Measurements from ENCODE around the gene CLEC16A. TPM values are rescaled to one million over a fixed set of nuclear protein-coding genes. Genes with fewer than 3 reads are reported as not detected.

Gene CLEC16A
- total RNA-seq, 4 donors from 2014 or later, result 24.5 to 33.0 (median 29.3) TPM

GRCh38 chr16:11149011-11149616 lies 204.8 kb downstream of the CLEC16A start:
- Histone ChIP-seq H3K9me3 (no peaks in the 10 kb centered on the region), H3K4me3 (no peak overlapping the region), H3K27ac (no peak overlapping the region), H3K4me1 (peaks cover 18 to 19% of the 10 kb centered on the region in 2 donors), H3K27me3 (no peaks in the 10 kb centered on the region), H3K36me3 (no peaks in the 10 kb centered on the region)
- in situ Hi-C loops (cut with MboI; ENCODE audit: low sequenced_read_pairs in 4 of 4) (loop anchor here in 1 of 4 donors (25.0 kb wide), 1 partner anchor 88 kb away; no protein-coding TSS in a partner anchor), intact Hi-C loops (cut with DNase I; ENCODE audit: low total_unique reads) (loop anchor here (5.0 kb wide), 3 partner anchors 73 to 227 kb away; no protein-coding TSS in a partner anchor)
- DNase-seq (no peak), ATAC-seq (no peak)
- TF ChIP-seq POLR2A (IDR thresholded peaks at IDR 0.05) (no peak), CTCF (IDR thresholded peaks at IDR 0.05 in 4 of 5, conservative IDR thresholded peaks at IDR 0.05 in 1 of 5) (no peak)

GRCh38 chr16:11150190-11150589 lies 205.8 kb downstream of the CLEC16A start:
- in situ Hi-C loops (cut with MboI; ENCODE audit: low sequenced_read_pairs in 4 of 4) (no loop called here), intact Hi-C loops (cut with DNase I; ENCODE audit: low total_unique reads) (no loop called here)
- H3K27me3 ChIP-seq, result no peaks in the 10 kb centered on the region
- DNase-seq (no peak), ATAC-seq (no peak)
- H3K9me3 ChIP-seq, result no peaks in the 10 kb centered on the region
- no peak overlapping the region for H3K4me3 ChIP-seq
- TF ChIP-seq CTCF (IDR thresholded peaks at IDR 0.05 in 4 of 5, conservative IDR thresholded peaks at IDR 0.05 in 1 of 5) (no peak), POLR2A (IDR thresholded peaks at IDR 0.05) (no peak)
- H3K36me3 ChIP-seq, result no peaks in the 10 kb centered on the region
- H3K27ac ChIP-seq, result no peak overlapping the region
- peaks cover 7 to 10% of the 10 kb centered on the region in 2 donors for H3K4me1 ChIP-seq

- Histone ChIP-seq H3K36me3 (no peaks in the 10 kb centered on the region), H3K4me3 (no peak overlapping the region), H3K4me1 (no peaks in the 10 kb centered on the region), H3K9me3 (no peaks in the 10 kb centered on the region), H3K27ac (no peak overlapping the region), H3K27me3 (no peaks in the 10 kb centered on the region)
- intact Hi-C loops (cut with DNase I; ENCODE audit: low total_unique reads) (no loop called here), in situ Hi-C loops (cut with MboI; ENCODE audit: low sequenced_read_pairs in 4 of 4) (no loop called here)
- TF ChIP-seq POLR2A (IDR thresholded peaks at IDR 0.05) (no peak), CTCF (IDR thresholded peaks at IDR 0.05 in 4 of 5, conservative IDR thresholded peaks at IDR 0.05 in 1 of 5) (no peak)
- ATAC-seq (no peak), DNase-seq (no peak)
These were observed 207.0 kb downstream of the CLEC16A start for GRCh38 chr16:11151156-11151884.

- Histone ChIP-seq H3K4me3 (no peak overlapping the region), H3K4me1 (no peaks in the 10 kb centered on the region), H3K36me3 (no peaks in the 10 kb centered on the region), H3K27ac (no peak overlapping the region), H3K27me3 (no peaks in the 10 kb centered on the region), H3K9me3 (no peaks in the 10 kb centered on the region)
- in situ Hi-C loops (cut with MboI; ENCODE audit: low sequenced_read_pairs in 4 of 4) (no loop called here), intact Hi-C loops (cut with DNase I; ENCODE audit: low total_unique reads) (no loop called here)
- DNase-seq, result no peak
- no peak for ATAC-seq
- TF ChIP-seq POLR2A (IDR thresholded peaks at IDR 0.05) (no peak), CTCF (IDR thresholded peaks at IDR 0.05 in 4 of 5, conservative IDR thresholded peaks at IDR 0.05 in 1 of 5) (no peak)
These were observed 207.7 kb downstream of the CLEC16A start for GRCh38 chr16:11151885-11152629.
